Endothelial cell of umbilical vein (primary cell): ENCODE results near the gene MOGAT3. TPM values are rescaled to one million over a fixed set of nuclear protein-coding genes. Genes with fewer than 3 reads are reported as not detected.
A peak's percentile ranks its signal among the peaks of the same experiment; 100 is the strongest.

Source experiments
- BruUV-seq: library from RNA; stranded (reverse); fragments of 400-500 nt; replicated peaks from 2 replicates; lab custom pipeline; 2021; lab: Mats Ljungman, UMichigan
- CTCF ChIA-PET: fragments of 300-600, 350-600 bp; sonication (Branson Sonifier 250); formaldehyde crosslinking; loops from one replicate; lab custom pipeline; 2021; ENCODE audit warnings: antibody characterized with exemption, inconsistent platforms; lab: Charles Lee
- POLR2A ChIA-PET: fragments of 300-600, 350-600 bp; sonication (Branson Sonifier 250); formaldehyde crosslinking; loops from one replicate; lab custom pipeline; 2021; ENCODE audit warnings: antibody characterized with exemption, inconsistent platforms; lab: Charles Lee
- DNase-seq: peaks from one replicate; pipeline ENCODE4 v3.0.0-alpha.2; 2011; ENCODE audit warnings: low read depth, low spot score
- FAIRE-seq: peaks from 2 replicates; lab custom pipeline; 2011; peaks lifted over from hg19 to GRCh38; lab: Jason Lieb, UNC
- H2AFZ ChIP-seq: 2 replicates; pipeline ENCODE4 v1.6.0; 2012; ENCODE audit warnings: low read depth, low read length, control low read depth, inconsistent platforms
- H3K27ac ChIP-seq: 2 replicates; pipeline ENCODE4 v1.5.1; 2011; ENCODE audit warnings: low read depth, mild to moderate bottlenecking, control low read depth, low read length, moderate library complexity; ENCODE audit not compliant: insufficient read depth
- H3K27me3 ChIP-seq, 2 experiments: 2 replicates each; pipeline versions ENCODE4 v1.6.0 to v1.6.1; 2011; ENCODE audit warnings: low read length in 2 of 2, mixed read lengths in 1 of 2; ENCODE audit not compliant: control insufficient read depth in 2 of 2, insufficient read depth in 2 of 2
- H3K36me3 ChIP-seq, 2 experiments: 2 replicates in 1 of 2; 3 replicates in 1 of 2; pipeline ENCODE4 v1.5.1; 2011; ENCODE audit warnings: low read length in 2 of 2, mild to moderate bottlenecking in 1 of 2, moderate library complexity in 1 of 2; ENCODE audit not compliant: control insufficient read depth in 2 of 2, insufficient read depth in 2 of 2; ENCODE audit errors: extremely low read depth in 1 of 2
- H3K4me1 ChIP-seq: 3 replicates; pipeline ENCODE4 v1.5.1; 2011; ENCODE audit warnings: mild to moderate bottlenecking, low read length; ENCODE audit not compliant: control insufficient read depth, insufficient read depth; ENCODE audit errors: extremely low read depth
- H3K4me2 ChIP-seq: 2 replicates; pipeline ENCODE4 v1.6.1; 2011; ENCODE audit warnings: low read length, control low read depth, mixed read lengths; ENCODE audit not compliant: insufficient read depth
- H3K4me3 ChIP-seq, 3 experiments: fragments of 200-600 bp in 1 of 3; sonication (generic), shearing (Covaris generic) in 1 of 3; replicated peaks in 1 of 3; 2 replicates each; pipeline ENCODE4 v1.5.1; 2011 to 2016; ENCODE audit warnings: control low read depth in 3 of 3, low read length in 3 of 3, mild to moderate bottlenecking in 2 of 3, inconsistent platforms in 1 of 3, low read depth in 1 of 3, moderate library complexity in 1 of 3; ENCODE audit not compliant: insufficient read depth in 1 of 3
- H3K79me2 ChIP-seq: 2 replicates; pipeline ENCODE4 v1.6.0; 2012; ENCODE audit warnings: low read length, inconsistent platforms; ENCODE audit not compliant: control insufficient read depth, insufficient read depth
- H3K9ac ChIP-seq: replicated peaks from 2 replicates; pipeline ENCODE3; 2011; ENCODE audit warnings: low read length, control low read depth; ENCODE audit not compliant: insufficient read depth; ENCODE audit errors: extremely low read depth
- H3K9me1 ChIP-seq: replicated peaks from 3 replicates; pipeline ENCODE4 v1.6.0; 2011; ENCODE audit warnings: mild to moderate bottlenecking, low read length; ENCODE audit not compliant: control insufficient read depth, insufficient read depth; ENCODE audit errors: extremely low read depth
- H3K9me3 ChIP-seq: replicated peaks from 2 replicates; pipeline ENCODE4 v1.5.1; 2012; ENCODE audit warnings: low read length, inconsistent platforms; ENCODE audit not compliant: control insufficient read depth, insufficient read depth
- H4K20me1 ChIP-seq: replicated peaks from 2 replicates; pipeline ENCODE3; 2011; ENCODE audit warnings: mild to moderate bottlenecking, low read length; ENCODE audit not compliant: control insufficient read depth, insufficient read depth; ENCODE audit errors: extremely low read depth
- EZH2 ChIP-seq: IDR thresholded peaks from 2 replicates; pipeline ENCODE4 v1.6.1; 2012; ENCODE audit warnings: borderline replicate concordance, low read depth, mild to moderate bottlenecking, moderate library complexity, low read length, inconsistent platforms; ENCODE audit not compliant: severe bottlenecking
- FOS ChIP-seq: IDR thresholded peaks from 2 replicates; pipeline ENCODE4 v1.6.1; 2011; ENCODE audit warnings: mild to moderate bottlenecking, low read length, moderate library complexity, borderline replicate concordance; ENCODE audit not compliant: insufficient read depth
- GATA2 ChIP-seq: IDR thresholded peaks from 2 replicates; pipeline ENCODE4 v1.7.0; 2011; ENCODE audit warnings: low read depth, mild to moderate bottlenecking, moderate library complexity, mixed read lengths, low read length; ENCODE audit not compliant: insufficient read length, insufficient read depth
- JUN ChIP-seq: IDR thresholded peaks from 2 replicates; pipeline ENCODE4 v1.6.1; 2011; ENCODE audit warnings: borderline replicate concordance, low read depth; ENCODE audit not compliant: insufficient read length, insufficient read depth
- MAX ChIP-seq: IDR thresholded peaks from 2 replicates; pipeline ENCODE4 v1.6.1; 2011; ENCODE audit not compliant: insufficient read depth, insufficient read length
- MYC ChIP-seq: IDR thresholded peaks from one replicate; pipeline ENCODE4 v1.6.1; 2011; ENCODE audit warnings: mild to moderate bottlenecking, low read depth, low read length
- POLR2A ChIP-seq: IDR thresholded peaks from 2 replicates; pipeline ENCODE4 v1.6.1; 2012; ENCODE audit warnings: low read depth, mild to moderate bottlenecking, control low read depth, low read length
- POLR2AphosphoS5 ChIP-seq: IDR thresholded peaks from 2 replicates; pipeline ENCODE4 v1.6.1; 2012; ENCODE audit warnings: low read depth, mild to moderate bottlenecking, control low read depth, low read length, moderate library complexity; ENCODE audit not compliant: insufficient read depth
- dilution Hi-C: fragments of 300-500 bp; cut with MboI; formaldehyde crosslinking; loops from one replicate; pipeline ENCODE4 v1.15.0; 2019; ENCODE audit warnings: low sequenced_read_pairs; ENCODE audit not compliant: extremely low pct_ligation_motif_present
- intact Hi-C: fragments of 100-400 bp; cut with micrococcal nuclease; formaldehyde crosslinking; loops from one replicate; pipeline ENCODE4 v1.10.0; 2022
- polyA plus RNA-seq, 4 experiments: library from polyadenylated mRNA; depleted of rRNA in 3 of 4; stranded (reverse) in 3 of 4; unstranded in 1 of 4; fragments of >200 nt; gene quantifications; 2 replicates each; pipeline versions ENCODE4 v1.2.1 to v1.2.3, GENCODE V29; 2011 to 2012; ENCODE audit warnings: missing spikeins in 1 of 4
- total RNA-seq: library from RNA; stranded (reverse); gene quantifications from 2 replicates; pipeline ENCODE4 v1.2.3, GENCODE V29; 2021
- TF ChIP-seq, protein P1 (sequence below), 2 donors: IDR thresholded peaks; 1 replicate in 1 of 2; 2 replicates in 1 of 2; pipeline ENCODE4 v1.5.1; 2011; ENCODE audit warnings: low read length in 2 of 2, mild to moderate bottlenecking in 2 of 2, moderate library complexity in 2 of 2, control low read depth in 1 of 2, inconsistent platforms in 1 of 2, low read depth in 1 of 2; ENCODE audit not compliant: insufficient read depth in 1 of 2; ENCODE audit errors: extremely low read depth in 1 of 2

Gene MOGAT3
- total and polyA plus RNA-seq, 2 donors (not counting 3 experiments of a cell fraction or from before 2014, with no cell fraction given): not detected

DNA sequence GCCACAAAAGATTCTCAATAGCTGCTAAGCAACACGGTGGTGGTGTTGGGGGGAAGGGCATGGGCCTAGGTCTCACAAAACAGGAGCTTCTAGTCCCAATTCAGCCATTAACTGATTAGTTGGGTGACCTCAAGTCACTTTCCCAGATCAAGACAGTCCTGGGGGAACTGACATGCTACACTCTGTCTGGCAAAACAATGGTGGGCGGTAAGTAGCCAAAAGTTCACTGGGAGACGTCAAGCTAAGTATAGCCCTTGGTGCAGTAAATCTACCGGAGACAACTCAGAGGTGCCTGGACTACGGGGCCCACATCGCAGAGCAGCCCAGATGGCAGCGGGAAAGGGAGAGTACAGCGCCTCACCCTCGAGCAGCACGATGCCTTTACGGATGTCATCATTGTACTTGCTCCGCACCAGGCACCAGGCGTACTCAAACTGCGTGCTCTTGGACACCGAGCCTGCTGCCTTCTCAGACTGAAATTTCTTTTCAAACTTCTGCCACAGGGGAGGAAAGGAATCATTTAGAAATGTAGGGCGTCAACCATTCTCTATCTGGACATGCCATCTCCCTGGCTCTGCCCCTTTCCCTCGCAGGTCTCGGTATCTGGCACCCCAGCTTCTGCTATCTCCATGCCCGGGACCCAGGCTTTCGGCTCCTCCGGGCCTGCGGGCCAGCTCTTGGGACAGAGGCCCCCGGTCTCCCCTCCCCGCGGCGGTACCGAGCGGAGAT is 43.0 kb upstream of the MOGAT3 start:
- FAIRE-seq: no peak
- intact Hi-C loops: loop anchor here (1.0 kb wide), 1 partner anchor 100 kb away; no protein-coding TSS in a partner anchor
- no peaks in the 10 kb centered on the region for H3K9me1 ChIP-seq
- peaks cover 0 to 10% of the 10 kb centered on the region in 2 experiments for H3K36me3 ChIP-seq
- TF ChIP-seq POLR2A (no peak), JUN (no peak), GATA2 (peak; percentile 11)
- no peaks in the 10 kb centered on the region for H3K9me3 ChIP-seq
- DNase-seq: no peak
- peak overlapping the region in 2 of 3 experiments; percentile 64 to 89 for H3K4me3 ChIP-seq
- H3K27ac ChIP-seq: peak overlapping the region; percentile 19
- H3K4me2 ChIP-seq: peak overlapping the region; percentile 79
- H2AFZ ChIP-seq: no peak overlapping the region
- BruUV-seq: no TSS peak
- CTCF ChIA-PET: interaction anchor here (0.6 to 3.5 kb wide), 19 partner anchors 8 to 106 kb away, joined by 3 to 112 read pairs (median 4); partner anchors contain the start of genes PLOD3, VGF and ZNHIT1
- no peaks in the 10 kb centered on the region for H4K20me1 ChIP-seq
- peaks cover 26% of the 10 kb centered on the region for H3K4me1 ChIP-seq
- dilution Hi-C loops: no loop called here
- H3K27me3 ChIP-seq: no peaks in the 10 kb centered on the region
- POLR2A ChIA-PET: interaction anchor here (0.6 to 2.2 kb wide), 2 partner anchors 26 to 1183 kb away, joined by 6 to 12 read pairs; partner anchors contain the start of genes PLOD3 and ZNHIT1
- peak overlapping the region; percentile 78 for H3K9ac ChIP-seq
- peaks cover 24% of the 10 kb centered on the region for H3K79me2 ChIP-seq

GRCh38 chr7:101241443-101242349 is 40.9 kb upstream of the MOGAT3 start:
- peaks cover 43% of the 10 kb centered on the region for H3K4me1 ChIP-seq
- no peaks in the 10 kb centered on the region for H3K9me3 ChIP-seq
- no peaks in the 10 kb centered on the region for H3K27me3 ChIP-seq
- BruUV-seq: no TSS peak
- CTCF ChIA-PET: interaction anchor here (1.3 kb wide), 2 partner anchors 24 to 98 kb away, joined by 3 to 6 read pairs; partner anchors contain the start of genes PLOD3 and ZNHIT1
- FAIRE-seq (no peak), DNase-seq (no peak)
- no peak overlapping the region for H3K4me2 ChIP-seq
- intact Hi-C loops: no loop called here
- H3K27ac ChIP-seq: no peak overlapping the region
- TF ChIP-seq POLR2A (no peak), GATA2 (no peak), EZH2 (no peak), POLR2AphosphoS5 (no peak), MAX (no peak), MYC (no peak), JUN (no peak), FOS (no peak)
- TF ChIP-seq, protein P1, sequence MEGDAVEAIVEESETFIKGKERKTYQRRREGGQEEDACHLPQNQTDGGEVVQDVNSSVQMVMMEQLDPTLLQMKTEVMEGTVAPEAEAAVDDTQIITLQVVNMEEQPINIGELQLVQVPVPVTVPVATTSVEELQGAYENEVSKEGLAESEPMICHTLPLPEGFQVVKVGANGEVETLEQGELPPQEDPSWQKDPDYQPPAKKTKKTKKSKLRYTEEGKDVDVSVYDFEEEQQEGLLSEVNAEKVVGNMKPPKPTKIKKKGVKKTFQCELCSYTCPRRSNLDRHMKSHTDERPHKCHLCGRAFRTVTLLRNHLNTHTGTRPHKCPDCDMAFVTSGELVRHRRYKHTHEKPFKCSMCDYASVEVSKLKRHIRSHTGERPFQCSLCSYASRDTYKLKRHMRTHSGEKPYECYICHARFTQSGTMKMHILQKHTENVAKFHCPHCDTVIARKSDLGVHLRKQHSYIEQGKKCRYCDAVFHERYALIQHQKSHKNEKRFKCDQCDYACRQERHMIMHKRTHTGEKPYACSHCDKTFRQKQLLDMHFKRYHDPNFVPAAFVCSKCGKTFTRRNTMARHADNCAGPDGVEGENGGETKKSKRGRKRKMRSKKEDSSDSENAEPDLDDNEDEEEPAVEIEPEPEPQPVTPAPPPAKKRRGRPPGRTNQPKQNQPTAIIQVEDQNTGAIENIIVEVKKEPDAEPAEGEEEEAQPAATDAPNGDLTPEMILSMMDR (IDR thresholded peaks at IDR 0.05; ENCODE audit: extremely low read depth in 1 of 2, insufficient read depth in 1 of 2, low read depth in 1 of 2, low read length in 2 of 2): no peak
- H3K36me3 ChIP-seq: peaks cover 0 to 14% of the 10 kb centered on the region in 2 experiments
- dilution Hi-C loops: no loop called here
- POLR2A ChIA-PET: no interaction called here
- H3K9ac ChIP-seq: no peak overlapping the region
- no peaks in the 10 kb centered on the region for H3K9me1 ChIP-seq
- peaks cover 24% of the 10 kb centered on the region for H3K79me2 ChIP-seq
- H4K20me1 ChIP-seq: no peaks in the 10 kb centered on the region
- no peak overlapping the region for H3K4me3 ChIP-seq
- no peak overlapping the region for H2AFZ ChIP-seq
